Activated T-cell treated with anti-CD3 and anti-CD28 coated beads, Interleukin-2, amount 50 U/mL, for 4 hours (primary cell): Measurements from ENCODE around the gene PAIP2. TPM values are rescaled to one million over a fixed set of nuclear protein-coding genes. Genes with fewer than 3 reads are reported as not detected.
A peak's percentile ranks its signal among the peaks of the same experiment; 100 is the strongest.

ENCODE experiments used
- ATAC-seq, 2 donors: fragments of 200-7000 bp; cut with Tn5 transposase; one replicate each; pipeline ENCODE4 v1.10.0; 2021
- DNase-seq: peaks from one replicate; pipeline ENCODE4 v3.0.0-alpha.2; 2020
- H3K27me3 Mint-ChIP-seq: one replicate; pipeline ENCODE4 v1.8.0; 2021; ENCODE audit warnings: low read depth, mixed read lengths
- H3K36me3 Mint-ChIP-seq: one replicate; pipeline ENCODE4 v1.8.0; 2022; ENCODE audit warnings: mixed read lengths; ENCODE audit not compliant: insufficient read depth
- H3K4me1 Mint-ChIP-seq: one replicate; pipeline ENCODE4 v1.8.0; 2021; ENCODE audit warnings: low read depth, mixed read lengths
- H3K4me3 Mint-ChIP-seq: one replicate; pipeline ENCODE4 v1.8.0; 2021; ENCODE audit warnings: mild to moderate bottlenecking, moderate library complexity, mixed read lengths
- H3K9me3 Mint-ChIP-seq: one replicate; pipeline ENCODE4 v1.8.0; 2021; ENCODE audit warnings: mixed read lengths
- total RNA-seq, 3 donors: library from RNA; stranded (reverse); gene quantifications; one replicate each; pipeline ENCODE4 v1.2.1, GENCODE V29; 2021

PAIP2 gene
- total RNA-seq, 3 donors from 2014 or later: 47.0 to 59.9 (median 50.5) TPM

- no peak for DNase-seq
- Mint-ChIP-seq H3K27me3 (no peaks in the 10 kb centered on the region), H3K4me1 (peaks cover 38% of the 10 kb centered on the region), H3K4me3 (peak overlapping the region; percentile 41), H3K9me3 (no peaks in the 10 kb centered on the region), H3K36me3 (peaks cover 5% of the 10 kb centered on the region)
- peak; percentile 77 to 80 for ATAC-seq
These were observed 72.3 kb downstream of the PAIP2 start for GRCh38 chr5:139413963-139414362.

DNA sequence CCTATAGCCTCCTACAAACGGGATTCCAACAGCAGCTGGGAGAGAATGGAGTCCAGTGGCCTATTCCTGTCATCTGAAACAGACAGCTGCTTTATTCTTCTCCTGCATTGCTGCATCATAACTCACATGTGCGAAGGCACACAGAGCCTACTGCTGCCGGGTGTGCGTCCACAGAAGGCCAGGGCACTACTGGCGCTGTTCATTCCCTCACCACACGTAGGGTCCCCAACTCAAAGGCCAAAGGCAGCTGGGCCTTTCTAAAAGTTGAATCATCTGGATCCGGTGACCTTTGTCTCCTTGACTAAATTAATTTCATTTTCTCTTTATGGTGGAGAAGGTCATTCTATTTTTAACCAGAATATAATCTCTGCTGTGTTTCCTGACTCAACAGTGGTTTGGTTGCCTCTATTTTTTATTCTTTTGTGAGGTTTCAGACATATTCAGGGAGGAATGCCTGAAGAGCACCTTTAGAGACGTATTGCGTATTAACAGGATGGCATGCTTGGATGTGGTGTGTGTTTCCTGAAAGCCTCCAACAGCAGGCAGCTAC lies 73.0 kb downstream of the PAIP2 start:
- H3K36me3 Mint-ChIP-seq: peaks cover 8% of the 10 kb centered on the region
- peak; percentile 24 to 27 for ATAC-seq
- H3K4me3 Mint-ChIP-seq: peak overlapping the region; percentile 58
- DNase-seq: no peak
- H3K9me3 Mint-ChIP-seq: no peaks in the 10 kb centered on the region
- peaks cover 38% of the 10 kb centered on the region for H3K4me1 Mint-ChIP-seq
- no peaks in the 10 kb centered on the region for H3K27me3 Mint-ChIP-seq

- H3K4me1 Mint-ChIP-seq: peaks cover 38% of the 10 kb centered on the region
- peaks cover 8% of the 10 kb centered on the region for H3K36me3 Mint-ChIP-seq
These were observed 73.7 kb downstream of the PAIP2 start for GRCh38 chr5:139415221-139415861.

GRCh38 chr5:139415869-139416268 lies 74.2 kb downstream of the PAIP2 start:
- H3K9me3 Mint-ChIP-seq: no peaks in the 10 kb centered on the region
- peak overlapping the region; percentile 51 for H3K4me3 Mint-ChIP-seq
- ATAC-seq (no peak), DNase-seq (no peak)
- peaks cover 11% of the 10 kb centered on the region for H3K36me3 Mint-ChIP-seq
- H3K4me1 Mint-ChIP-seq: peaks cover 38% of the 10 kb centered on the region
- H3K27me3 Mint-ChIP-seq: no peaks in the 10 kb centered on the region

More at GRCh38 chr5:139415221-139415861, 73.7 kb downstream of the PAIP2 start:
- no peaks in the 10 kb centered on the region for H3K27me3 Mint-ChIP-seq
- H3K4me3 Mint-ChIP-seq: peak overlapping the region; percentile 58
- DNase-seq: no peak
- no peaks in the 10 kb centered on the region for H3K9me3 Mint-ChIP-seq
- ATAC-seq: peak; percentile 68 to 69

DNA sequence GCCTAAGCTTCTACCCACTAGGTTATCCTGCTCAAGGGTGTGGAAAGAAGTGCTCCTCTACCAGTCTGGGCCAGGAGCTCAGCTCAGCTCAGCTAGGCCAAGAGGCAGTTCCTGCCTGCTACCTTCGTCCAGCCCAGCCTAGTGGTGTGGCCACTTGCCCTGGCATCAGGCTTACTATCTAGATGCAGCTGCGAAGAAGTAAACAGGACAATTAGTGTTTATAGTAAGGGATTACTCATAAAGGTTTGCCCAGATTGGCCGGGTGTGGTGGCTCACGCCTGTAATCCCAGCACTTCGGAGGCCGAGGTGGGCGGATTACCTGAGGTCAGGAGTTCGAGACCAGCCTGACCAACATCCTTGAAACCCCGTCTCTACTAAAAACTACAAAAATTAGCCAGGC lies 75.0 kb downstream of the PAIP2 start:
- H3K36me3 Mint-ChIP-seq: peaks cover 12% of the 10 kb centered on the region
- DNase-seq: no peak

DNA sequence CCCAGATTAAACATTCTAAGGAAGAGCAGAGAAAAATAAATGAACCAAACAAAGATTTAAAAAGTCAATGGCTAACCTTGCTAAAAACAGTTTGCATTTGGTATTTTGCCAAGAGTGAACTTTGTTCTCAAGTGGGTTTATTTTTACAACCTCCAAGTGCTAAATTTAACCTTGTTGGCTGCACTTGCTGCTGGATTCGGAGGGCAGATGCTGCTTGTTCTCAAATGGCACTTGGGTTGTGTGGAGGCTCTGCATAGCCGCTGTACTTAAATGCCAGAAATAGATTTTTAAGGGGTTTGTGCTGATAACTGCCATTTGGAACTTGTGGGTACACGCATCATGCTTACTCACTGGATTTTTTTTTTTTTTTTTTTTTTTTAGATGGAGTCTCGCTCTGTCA lies 75.6 kb downstream of the PAIP2 start:
- H3K4me1 Mint-ChIP-seq: peaks cover 39% of the 10 kb centered on the region
- ATAC-seq: no peak

More for the DNA sequence above, 75.0 kb downstream of the PAIP2 start:
- Mint-ChIP-seq H3K27me3 (no peaks in the 10 kb centered on the region), H3K4me1 (peaks cover 38% of the 10 kb centered on the region), H3K9me3 (no peaks in the 10 kb centered on the region), H3K4me3 (peak overlapping the region; percentile 6)
- ATAC-seq: no peak

DNA sequence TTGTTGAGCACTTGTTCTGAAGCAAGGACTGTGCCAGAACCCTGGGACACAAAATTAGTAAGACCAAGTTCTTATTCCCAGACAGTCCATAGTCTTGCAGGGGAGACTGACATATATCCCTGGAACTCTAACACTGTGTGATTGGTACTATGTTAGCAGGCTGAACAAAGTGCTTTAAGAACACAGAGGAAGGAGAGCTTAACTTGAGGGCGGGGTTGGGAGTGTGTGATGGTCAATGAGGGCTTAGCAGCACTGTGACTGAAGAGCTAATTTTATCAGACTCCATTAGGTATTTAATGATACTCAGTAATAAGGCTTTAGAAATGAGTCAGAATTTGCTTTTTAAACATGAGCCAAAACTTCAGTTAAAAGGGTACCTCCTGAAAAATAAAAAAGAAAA lies 77.1 kb downstream of the PAIP2 start:
- no peaks in the 10 kb centered on the region for H3K9me3 Mint-ChIP-seq
- no peaks in the 10 kb centered on the region for H3K27me3 Mint-ChIP-seq
- H3K4me1 Mint-ChIP-seq: peaks cover 33% of the 10 kb centered on the region
- DNase-seq (no peak), ATAC-seq (no peak)
- no peak overlapping the region for H3K4me3 Mint-ChIP-seq
- peaks cover 18% of the 10 kb centered on the region for H3K36me3 Mint-ChIP-seq

More for the DNA sequence above, 75.6 kb downstream of the PAIP2 start:
- Mint-ChIP-seq H3K27me3 (no peaks in the 10 kb centered on the region), H3K9me3 (no peaks in the 10 kb centered on the region), H3K4me3 (no peak overlapping the region), H3K36me3 (peaks cover 13% of the 10 kb centered on the region)
- no peak for DNase-seq

Other genes starting within 250 kb of the PAIP2 start
- 10 to 100 TPM; 17.8 to 26.1 (median 22.9) TPM for gene SIL1, start 143.5 kb upstream of the PAIP2 start, total RNA-seq
- 100 to 1,000 TPM; 201 to 208 (median 202) TPM for gene MATR3, start 48.1 kb upstream of the PAIP2 start, total RNA-seq
- not detected for gene SLC23A1, start 41.4 kb downstream of the PAIP2 start, total RNA-seq
- gene MZB1, start 48.1 kb downstream of the PAIP2 start, total RNA-seq: 1 to 10 TPM; 1.8 to 5.0 (median 2.5) TPM
- gene PROB1, start 53.2 kb downstream of the PAIP2 start, total RNA-seq: 1 to 10 TPM; 2.2 to 4.8 (median 4.1) TPM
- gene SPATA24, start 62.2 kb downstream of the PAIP2 start, total RNA-seq: 1 to 10 TPM; 2.4 to 3.6 (median 2.6) TPM
- gene DNAJC18, start 97.7 kb downstream of the PAIP2 start, total RNA-seq: 10 to 100 TPM; 22.7 to 32.8 (median 26.2) TPM
- gene ECSCR, start 120.9 kb downstream of the PAIP2 start, total RNA-seq: 1 to 10 TPM; 2.6 to 4.0 (median 2.9) TPM
- under 1 TPM in 2 of 3 donors, not detected in 1; 0.21 to 0.30 TPM for gene SMIM33, start 129.2 kb downstream of the PAIP2 start, total RNA-seq
- gene STING1, start 140.9 kb downstream of the PAIP2 start, total RNA-seq: 100 to 1,000 TPM; 139 to 261 (median 172) TPM
- gene UBE2D2, start 219.5 kb downstream of the PAIP2 start, total RNA-seq: 100 to 1,000 TPM; 197 to 223 (median 214) TPM